HG03432 (cell line): ENCODE results near the gene USP31.

ENCODE experiments used
- ATAC-seq: cut with Tn5 transposase; IDR thresholded peaks from one replicate; pipeline ENCODE4 v1.9.1; 2021; ENCODE audit warnings: mild to moderate bottlenecking, moderate library complexity; ENCODE audit not compliant: unreplicated experiment

Gene USP31

DNA sequence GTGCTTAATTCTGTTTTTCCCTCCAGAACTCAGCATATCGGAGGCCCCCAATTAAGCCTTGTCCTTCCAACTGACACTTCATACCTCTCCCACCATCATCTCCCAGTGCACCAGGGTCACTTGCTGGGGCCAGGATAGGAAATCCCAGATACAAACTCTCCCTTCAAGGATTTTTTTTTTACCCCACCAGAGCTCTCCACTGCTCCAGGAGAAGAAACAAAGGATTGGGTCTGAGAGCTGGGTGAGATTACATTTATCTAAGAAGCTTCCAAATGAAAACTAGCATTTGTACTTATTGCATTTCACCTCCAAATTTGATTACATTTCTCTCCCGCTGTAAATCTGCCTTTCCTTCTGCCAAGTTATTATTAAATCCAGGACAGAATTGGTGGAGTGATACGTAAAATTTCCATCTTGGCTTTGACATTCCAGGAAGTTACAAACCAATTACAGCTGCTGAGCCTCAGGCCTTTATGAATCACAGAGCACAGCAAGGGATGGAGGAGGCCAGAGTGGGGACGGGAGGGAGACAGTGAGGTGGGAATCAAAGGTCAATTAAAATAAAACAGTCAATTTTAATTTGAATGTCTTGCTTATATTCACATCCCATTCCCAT is 123.5 kb downstream of the USP31 start:
- ATAC-seq = no peak

DNA sequence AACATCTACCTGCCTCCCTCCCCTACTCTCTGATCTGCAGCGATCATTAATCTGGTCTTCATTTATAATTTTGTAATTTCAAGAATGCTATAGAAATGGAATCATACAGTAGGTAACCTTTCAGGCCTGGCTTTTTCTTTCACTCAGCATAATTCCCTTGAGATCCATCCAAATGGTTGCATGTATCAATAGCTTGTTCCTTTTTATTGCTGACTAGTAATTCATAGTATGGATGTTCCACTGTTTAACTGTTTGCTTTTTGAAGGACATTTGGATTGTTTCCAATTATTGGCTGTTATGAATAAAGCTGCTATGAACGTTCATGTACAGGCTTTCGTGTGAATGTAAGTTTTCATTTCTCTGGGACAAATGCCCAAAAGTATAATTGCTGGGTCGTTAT is 125.2 kb downstream of the USP31 start:
- ATAC-seq = no peak

DNA sequence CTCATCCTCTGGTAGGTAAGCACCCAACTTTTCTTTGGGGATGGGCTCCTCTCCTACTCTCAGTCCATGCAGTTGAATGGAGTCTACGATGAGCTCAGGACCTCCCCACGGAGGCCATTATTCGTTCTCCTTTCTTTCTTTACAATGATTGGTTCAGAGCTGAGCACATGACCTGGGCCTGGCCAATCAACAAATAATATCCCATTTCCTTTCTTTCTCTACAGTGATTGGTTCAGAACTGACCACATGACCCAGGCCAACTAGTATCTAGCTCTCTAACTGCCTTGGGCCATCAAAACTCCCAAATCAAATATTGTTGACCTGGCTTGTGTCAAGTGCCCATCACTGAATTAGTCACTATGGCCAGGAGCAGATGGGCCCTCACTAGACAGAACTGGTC is 129.2 kb downstream of the USP31 start:
- ATAC-seq = no peak

DNA sequence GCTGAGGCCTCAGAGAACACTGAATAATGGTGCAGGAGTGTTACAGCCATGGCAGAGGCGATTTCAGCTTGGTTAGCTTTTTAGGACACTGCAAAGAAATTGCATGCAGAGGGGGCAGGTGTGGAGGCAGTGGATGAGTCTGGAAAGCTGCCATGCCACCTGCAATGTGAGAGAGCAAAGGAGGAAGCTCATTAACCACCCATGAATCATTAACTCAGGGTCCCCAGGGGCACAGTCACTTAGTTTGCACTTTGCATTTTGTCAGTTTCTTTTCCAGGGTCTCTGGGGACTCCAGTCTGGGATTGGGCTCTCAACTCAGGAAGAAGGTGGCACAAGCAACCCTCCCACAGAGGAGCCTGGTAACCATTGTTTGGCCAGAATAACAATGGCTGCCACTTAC is 132.9 kb downstream of the USP31 start:
- no peak for ATAC-seq

DNA sequence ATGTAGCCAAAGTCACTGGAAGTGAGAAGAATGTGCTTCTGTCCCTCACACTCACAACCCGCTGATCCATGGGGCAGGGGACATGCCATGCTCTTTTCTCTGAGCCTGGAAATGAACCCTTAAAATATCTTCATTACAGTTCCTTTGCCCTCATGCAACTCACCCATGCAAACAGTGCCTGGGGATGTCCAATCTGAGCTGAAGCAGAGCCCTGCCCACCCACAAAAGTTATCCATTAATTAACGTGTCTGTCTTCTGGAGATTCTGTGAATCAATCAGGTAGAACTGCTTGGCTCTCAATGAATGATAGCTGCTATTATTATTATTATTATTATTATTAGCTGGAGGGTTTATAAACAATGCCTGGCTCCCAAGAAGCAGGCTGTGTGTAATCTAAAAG is 133.7 kb downstream of the USP31 start:
- no peak for ATAC-seq

DNA sequence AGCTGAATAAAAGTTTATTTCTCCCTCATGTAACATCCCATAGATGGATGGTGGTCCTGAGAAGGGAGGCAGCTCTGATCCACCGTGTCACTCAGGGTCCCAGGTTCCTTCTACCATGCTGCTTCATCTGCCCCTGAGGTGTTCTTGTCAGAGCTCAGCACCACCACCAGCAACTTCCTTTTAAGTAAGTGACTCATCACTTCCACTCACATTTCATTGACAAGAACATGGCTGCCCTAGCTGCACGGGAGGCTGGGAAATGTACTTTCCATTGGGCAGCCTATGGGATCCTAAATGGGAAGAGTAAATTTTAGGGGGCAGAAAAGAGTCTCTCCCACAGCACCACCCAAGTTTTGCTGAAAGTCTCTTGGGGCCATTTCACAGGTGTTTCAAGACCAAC is 134.7 kb downstream of the USP31 start:
- no peak for ATAC-seq
